GM19395 (cell line): ENCODE results near the gene SLC9B1.

Source experiments
- ATAC-seq: cut with Tn5 transposase; IDR thresholded peaks from one replicate; pipeline ENCODE4 v1.9.1; 2021; ENCODE audit warnings: mild to moderate bottlenecking, moderate library complexity; ENCODE audit not compliant: unreplicated experiment

The SLC9B1 gene, protein sequence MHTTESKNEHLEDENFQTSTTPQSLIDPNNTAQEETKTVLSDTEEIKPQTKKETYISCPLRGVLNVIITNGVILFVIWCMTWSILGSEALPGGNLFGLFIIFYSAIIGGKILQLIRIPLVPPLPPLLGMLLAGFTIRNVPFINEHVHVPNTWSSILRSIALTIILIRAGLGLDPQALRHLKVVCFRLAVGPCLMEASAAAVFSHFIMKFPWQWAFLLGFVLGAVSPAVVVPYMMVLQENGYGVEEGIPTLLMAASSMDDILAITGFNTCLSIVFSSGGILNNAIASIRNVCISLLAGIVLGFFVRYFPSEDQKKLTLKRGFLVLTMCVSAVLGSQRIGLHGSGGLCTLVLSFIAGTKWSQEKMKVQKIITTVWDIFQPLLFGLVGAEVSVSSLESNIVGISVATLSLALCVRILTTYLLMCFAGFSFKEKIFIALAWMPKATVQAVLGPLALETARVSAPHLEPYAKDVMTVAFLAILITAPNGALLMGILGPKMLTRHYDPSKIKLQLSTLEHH

DNA sequence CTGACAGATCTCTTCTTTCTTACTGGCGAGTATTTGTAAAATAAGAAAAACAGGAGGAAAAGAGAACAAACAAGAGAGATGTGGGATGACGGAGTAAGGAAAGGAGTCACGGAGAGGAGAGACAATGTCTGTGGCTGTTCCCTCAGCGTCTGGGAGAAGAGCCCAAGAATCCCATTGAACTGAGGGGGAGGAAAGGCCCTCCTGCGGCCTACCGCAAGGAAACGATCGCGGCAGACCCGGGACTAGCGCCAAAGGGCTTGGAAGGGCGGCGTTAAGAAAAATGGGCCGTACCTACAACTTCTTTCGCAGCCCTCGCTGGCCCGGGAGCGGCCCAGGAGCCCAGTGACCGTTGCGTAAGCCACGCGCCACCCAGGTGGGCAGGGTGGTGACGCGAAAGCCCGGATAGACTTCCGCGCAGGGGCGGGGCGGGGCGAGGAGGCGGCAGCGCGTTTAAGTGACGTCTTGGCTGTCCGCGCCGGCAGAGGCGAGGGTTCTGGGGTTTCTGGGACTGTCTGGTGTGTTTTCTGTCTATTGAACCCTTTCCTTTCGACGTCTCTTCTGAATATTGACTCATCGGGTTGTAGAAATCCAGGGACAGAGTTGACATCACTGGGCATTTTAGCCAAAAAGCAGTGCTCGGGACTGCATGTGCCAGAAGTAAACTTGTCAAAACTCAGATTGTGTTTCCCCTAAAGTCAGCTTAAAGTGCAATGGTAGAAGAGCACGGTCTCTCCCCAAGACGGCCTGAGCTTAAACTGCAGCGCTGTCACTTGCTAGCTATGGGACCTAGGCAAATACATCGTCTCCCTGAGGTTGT, at the start of gene SLC9B1:
Gene SLC9B1 (minus strand): TSS at position 398 of the 817 bp plus-strand sequence. CDS start 27,994 bp downstream, outside the sequence.
- ATAC-seq = peak; percentile 98

DNA sequence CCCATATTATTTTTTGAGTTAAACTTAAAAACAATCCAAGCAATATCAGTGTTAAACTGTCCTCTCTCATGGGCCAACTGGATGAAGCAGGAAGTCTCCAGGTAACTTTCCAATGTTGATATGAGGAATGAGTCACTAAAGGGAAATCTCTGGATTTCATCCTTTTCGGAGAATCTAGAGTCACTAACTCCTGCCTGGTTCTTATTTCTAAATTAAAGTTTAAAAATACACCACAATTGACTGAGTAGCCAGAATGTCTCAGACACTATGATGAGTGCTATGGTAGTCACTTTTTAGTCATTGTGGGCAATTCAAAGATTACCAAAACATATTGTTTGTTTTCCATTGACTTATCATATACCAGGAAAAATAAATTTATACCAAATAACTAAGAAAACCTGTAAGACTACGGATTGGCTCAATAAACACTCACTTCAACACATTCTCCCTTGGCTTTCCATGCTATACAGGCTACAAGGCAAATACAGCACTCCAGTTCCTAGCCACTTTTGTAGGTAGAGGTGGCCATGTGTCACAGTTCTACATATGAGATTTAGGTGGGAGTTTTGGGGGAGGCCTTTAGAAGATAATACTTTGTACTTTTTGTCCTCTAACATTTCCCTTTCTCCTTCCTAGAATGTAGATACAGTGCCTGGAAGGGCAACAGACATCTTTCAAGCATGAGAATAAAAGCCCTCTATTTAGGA, 48.5 kb upstream of the SLC9B1 start:
- ATAC-seq = no peak

DNA sequence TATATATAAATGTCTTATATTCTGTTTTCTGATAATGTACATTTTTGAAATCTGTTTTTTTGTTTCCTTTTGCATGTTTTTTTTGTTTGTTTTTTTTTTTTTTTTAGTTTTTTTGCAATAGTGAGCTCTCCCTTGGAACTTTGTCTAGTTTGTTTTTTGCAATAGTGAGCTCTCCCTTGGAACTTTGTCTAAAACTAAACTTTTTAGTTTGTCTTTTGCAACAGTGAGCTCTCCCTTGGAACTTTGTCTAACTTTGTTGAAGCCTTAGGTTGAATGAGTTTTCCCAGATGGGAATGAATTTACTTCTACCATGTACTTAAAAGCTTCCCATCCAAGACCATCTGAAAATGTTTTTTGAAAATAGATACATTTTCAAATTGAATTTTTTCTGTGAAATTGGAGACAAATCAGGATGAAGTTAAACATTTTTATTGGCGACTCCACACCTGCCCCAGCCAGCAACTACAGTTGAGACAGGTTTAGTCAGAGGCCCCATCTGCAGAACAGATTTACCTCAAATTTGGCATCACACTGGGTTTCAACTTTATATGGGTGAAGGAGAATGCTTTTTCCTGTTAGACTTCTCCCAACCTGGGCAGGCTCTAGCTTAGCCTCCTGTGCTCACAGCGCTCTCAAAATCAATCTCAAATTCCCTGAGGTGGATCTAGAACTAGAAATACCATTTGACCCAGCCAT, 41.1 kb upstream of the SLC9B1 start:
- no peak for ATAC-seq

DNA sequence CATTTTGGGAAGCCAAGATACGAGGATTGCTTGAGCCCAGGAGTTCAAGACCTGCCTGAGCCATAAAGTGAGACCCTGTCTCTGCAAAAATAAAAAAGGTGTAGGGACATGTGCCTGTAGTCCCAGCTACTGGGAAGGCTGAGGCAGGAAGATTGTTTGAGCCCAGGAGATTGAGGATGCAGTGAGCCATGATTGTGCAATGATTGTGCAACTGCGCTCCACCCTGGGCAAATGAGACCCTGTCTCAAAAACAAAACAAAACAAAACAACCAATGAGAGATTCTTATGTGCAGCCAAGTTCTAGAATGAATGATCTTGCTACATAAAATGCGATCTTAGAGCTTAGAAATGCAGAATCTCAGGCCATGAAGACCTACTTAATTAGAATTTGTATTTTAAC, 34.5 kb upstream of the SLC9B1 start:
- ATAC-seq = no peak

DNA sequence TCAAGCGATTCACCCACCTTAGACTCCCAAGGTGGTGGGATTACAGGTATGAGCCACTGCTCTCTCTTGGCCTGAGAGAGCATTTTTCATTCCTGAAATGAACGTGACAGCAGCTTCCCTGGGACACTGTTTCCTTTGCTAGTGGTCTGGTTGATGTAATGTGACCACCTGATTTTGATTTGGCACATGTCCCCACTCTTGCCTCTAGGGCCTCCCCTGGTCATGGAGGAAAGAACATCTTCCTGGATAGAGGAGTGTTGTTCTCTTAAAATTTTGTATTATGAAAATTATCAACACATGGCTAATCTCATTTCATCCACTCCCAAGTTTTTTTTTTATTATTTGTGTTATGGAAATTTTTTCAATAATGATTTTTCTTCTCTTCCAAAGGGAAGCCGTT, 33.3 kb upstream of the SLC9B1 start:
- no peak for ATAC-seq

DNA sequence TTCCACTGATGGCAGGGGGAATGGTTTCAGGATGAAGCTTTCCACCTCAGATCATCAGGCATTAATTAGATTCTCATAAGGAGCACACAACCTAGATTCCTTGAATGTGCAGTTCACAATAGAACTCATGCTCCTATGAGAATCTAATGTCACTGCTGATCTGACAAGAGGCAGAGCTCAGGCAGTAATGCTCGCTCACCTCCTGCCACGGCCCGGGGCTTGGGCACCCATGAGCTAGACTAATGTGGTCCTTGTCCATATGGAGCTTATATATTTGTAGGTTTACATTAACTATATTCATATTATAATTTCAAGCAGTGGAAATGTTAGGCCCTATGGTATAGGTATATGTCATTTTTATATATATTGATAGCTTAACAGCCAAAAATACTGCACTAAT, 32.6 kb upstream of the SLC9B1 start:
- ATAC-seq = no peak

DNA sequence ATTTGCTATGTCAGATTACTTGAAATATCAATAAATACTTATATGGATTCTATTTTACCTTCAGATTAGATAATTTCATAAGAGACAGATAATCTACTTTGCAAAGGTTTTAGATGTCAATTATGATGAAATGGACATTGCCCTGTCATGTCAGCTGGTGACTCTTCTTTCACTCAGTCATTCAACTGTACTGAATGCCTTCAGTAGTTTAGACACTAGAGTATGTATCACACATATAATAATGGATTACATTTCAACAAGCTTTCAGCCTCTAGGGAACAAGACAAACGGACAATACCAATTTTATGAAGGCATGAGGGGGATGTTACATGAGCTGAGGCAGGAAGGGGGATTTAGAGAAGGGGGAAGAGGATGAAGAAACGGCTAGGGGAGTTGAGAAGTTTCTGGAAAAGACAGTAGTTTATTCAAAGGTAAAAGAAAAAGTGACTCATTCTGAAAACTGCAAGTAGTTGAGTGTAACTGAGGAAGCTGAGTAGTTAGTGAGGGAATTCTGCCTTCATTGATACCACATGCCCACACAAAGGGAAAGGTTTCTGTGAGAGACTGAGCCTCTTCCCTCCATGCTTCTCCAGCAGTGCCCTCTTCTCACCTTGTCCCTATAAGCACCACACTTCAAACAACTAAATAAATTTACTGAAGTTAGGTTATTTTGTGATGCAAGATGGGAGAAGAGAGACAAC, 31.4 kb upstream of the SLC9B1 start:
- no peak for ATAC-seq

DNA sequence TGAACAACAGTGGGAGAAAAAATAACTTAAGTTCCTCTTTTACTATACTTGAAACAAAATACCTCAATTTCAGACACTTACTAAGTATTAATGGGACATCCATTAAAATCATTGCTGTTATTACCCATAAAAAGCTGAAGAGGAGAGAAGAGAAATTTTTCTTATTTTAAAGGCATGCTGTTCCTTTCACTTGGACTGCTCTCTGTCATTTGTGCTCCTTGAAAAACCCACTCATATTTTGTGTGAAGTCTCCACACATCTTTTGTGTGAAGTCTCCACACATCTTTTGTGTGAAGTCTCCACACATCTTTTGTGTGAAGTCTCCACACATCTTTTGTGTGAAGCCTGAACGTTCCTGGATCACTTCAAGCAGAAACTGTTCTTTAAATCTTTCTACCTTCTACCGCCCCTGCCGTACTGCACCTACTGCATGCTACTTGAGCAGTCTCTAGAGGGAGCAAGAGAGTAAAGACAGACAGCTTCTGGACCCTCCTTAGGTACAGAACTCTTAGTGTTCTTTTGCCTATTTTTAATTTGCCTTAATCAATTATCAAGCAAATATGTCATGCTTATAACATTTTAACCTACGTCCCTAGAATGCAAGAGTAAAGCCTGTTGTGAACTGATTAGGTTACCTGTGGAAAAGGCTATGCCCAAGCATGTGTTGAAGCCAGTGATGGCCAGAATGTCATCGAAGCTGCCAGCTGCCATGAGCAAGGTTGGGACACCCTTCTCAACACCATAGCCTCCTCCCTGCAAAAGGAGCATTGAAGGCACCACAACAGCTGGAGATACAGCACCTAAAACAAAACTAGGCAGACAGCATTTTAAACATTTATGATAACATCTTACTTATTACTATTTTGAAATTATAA, 27.1 kb upstream of the SLC9B1 start:
- peak; percentile 94 for ATAC-seq

DNA sequence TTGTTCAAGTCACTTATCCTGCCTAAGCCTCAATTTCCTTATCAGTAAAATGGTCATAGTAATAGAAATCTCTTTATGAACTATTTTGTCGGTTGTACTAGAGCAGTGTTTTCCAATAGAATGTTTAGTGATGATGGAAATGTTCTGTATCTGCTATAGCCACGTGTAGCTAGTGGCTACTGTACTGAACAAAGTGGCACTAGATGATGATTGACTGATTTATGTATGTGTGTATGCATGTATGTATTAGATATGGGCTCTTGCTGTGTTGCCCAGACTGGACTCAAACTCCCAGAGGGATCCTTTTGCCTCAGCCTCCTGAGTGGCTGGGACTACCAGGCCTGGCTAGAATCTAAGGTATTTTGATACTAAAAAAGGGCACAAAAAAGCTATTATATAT, 24.7 kb upstream of the SLC9B1 start:
- no peak for ATAC-seq

DNA sequence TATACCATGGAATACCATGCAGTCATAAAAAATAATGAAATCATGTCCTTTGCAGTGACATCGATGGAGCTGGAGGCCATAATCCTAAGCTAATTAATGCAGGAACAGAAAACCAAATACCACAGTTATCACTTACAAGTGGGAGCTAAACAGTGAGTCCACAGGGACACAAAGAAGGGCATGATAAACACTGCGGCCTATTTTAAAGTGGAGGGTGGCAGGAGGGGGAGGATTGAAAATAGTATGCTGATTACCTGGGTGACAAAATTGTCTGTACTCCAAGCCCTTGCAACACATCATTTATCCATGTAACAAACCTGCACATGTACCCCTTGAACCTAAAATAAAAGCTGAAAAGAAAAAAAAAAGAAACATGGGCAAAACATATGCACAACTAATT, 16.7 kb upstream of the SLC9B1 start:
- no peak for ATAC-seq

DNA sequence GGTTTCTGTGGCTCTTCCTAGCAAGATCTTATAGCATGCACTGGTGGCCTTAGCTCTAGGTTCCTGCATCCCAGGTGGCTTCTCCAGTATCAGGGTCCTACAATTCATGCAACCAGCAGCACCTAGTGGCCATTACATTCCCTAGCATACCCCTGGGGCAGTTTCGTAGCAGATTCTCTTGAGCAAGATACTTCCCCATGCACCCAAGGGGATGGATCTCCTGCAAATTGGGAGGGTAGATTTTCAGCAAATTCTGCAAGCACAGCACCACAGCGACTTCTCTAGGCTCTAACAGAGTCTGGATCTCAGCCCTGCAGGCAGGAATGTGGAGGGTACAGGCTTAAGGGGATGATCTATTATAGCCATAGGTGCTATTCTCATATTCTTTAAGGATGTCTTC, 13.1 kb upstream of the SLC9B1 start:
- peak; percentile 87 for ATAC-seq

DNA sequence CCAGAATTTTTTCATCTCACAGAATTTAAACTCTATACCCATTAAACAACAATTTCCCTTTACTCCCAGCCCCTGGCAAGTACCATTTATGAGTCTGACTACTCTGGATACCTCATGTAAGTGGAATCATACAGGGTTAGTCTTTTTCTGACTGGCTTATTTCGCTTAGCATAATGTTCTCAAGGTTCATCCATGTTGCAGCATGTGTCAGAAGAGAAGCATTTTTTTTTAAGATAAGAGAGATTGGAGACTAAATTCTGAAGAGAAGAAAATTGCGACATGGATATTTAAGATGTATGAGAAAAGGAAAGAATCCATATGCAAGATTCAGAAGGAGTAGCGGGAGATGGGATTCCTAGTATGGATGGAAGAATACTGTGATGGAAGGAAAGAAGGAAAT, 11.3 kb upstream of the SLC9B1 start:
- ATAC-seq = no peak

DNA sequence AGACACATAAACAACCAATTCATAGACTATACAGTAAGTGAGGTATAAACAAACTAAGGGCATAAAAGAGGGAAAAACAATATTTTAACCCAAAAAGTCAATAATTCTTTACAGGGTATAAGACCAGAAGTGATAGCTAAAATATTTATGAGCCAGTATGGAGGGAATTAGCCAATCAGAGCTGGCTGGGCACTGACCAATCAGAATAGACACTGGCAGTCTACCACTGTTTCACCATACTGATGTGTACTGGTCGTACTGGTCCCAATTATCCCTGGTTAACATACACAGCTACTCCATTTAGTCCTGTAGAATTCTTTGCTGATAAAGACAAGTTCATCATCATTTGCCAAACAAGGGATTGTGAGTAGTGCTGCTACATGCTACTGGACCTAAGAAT, 9.8 kb upstream of the SLC9B1 start:
- ATAC-seq = no peak

DNA sequence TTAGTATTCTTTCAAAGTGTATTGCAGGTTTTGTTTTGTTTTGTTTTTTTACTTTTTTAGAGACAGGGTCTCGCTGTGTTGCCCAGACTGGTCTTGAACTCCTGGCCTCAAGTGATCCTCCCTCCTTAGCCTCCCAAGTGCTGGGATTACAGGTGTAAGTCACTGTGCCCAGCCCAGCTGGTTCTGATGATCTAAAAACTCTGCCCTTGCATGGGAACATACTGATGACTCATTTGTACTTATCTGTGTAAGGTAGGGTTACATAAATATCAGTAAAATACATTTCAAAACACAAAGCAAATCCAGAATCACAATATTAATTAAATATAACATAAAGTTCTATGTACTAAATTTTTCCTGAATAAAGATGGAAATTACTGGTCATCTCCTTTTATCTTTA, 7.4 kb upstream of the SLC9B1 start:
- ATAC-seq = no peak

DNA sequence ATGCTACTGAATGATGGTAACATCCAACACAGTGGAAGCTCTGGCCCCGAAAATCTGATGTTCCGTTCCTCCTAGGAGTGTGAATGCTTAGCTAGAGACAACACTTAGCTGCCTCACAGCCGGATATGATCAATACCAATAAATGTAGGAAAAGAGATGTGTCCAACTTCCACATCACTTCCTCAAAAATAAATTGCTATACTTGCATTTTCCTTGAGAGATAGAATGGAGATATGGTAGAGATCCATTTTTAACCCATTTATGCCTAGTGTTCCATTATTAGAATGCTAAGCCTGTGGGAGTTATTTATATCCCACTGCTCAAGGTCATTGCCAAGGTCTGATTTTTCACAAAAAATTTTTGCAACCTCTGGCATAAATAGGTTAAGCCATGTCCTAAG, 5.5 kb upstream of the SLC9B1 start:
- ATAC-seq = no peak

DNA sequence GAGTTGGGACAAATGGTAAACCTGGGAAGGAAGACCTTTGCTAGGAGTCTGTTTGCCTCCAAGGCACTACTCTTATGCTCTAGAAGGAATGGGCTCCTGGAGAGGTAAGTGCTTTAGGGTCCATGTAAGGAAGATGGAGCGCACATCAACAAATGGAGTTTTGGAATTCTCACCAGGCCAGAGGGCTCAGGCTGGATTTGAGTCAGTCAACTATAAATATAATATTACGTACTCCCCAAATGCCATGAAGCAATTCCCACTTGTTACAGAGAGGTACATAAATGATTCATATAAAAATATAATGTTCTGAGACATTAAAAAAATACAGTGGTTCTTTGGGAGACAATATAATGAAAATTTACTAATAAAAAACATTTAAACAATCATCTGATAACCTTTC, 1.6 kb upstream of the SLC9B1 start:
- ATAC-seq = no peak

DNA sequence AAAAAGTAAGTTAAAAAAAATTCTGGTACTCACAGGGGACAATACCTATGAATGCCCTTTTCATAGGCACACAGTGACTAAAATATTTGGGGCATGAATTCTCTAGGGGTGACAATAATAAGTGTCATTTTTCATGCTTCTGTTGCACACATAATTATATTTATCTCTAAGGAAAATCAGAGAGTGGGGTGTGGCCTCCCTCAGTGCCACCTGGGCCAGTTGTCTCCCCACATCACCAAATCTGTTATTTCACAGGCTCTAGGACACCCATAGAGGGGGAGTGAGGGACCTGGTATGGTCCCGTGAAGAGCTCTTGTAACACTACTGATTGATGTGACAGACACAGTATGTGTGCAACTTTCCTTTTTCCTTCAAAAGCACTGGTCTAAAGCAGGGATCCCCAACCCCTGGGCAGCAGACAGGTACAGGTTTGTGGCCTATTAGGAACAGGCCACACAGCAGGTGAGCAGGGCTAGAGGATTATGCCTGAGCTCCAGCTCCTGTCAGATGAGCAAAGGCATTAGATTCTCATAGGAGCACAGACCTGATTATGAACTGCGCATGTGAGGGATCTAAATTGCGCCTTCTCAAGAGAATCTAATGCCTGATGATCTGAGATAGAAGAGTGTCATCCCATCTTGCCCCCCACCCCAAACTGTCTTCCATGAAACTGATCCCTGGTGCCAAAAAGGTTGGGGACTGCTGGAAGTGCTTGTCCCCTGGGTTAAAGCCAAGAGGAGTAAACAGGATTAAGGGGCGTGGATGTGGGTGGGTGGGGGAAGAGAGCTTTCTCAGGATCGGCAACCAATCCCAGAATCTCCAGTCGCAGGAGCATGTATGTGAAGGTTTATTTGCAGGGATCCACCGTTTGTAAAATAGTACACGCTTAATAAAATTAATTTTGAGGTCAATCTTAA, 856 bp downstream of the SLC9B1 start:
- ATAC-seq = peak; percentile 0

DNA sequence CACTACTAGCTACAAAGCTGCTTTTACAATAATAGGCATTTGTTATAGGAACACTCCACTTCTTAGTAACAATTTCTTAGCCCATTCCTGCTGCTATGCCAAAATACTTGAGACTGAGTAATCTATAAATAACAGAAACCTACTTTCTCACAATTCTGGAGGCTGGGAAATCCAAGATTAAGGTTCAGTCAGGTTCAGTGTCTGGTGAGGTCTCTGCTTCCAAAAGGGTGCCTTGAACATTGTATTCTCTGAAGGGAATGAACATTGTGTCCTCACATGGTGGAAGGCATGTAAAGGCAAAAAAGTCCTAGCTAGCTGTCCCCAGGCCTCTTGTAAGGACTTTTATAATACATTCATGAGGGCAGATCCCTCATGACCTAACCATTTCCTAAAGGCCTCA, 7.0 kb downstream of the SLC9B1 start:
- no peak for ATAC-seq
